HL-60 (cell line): ENCODE measurements around the gene MYO15A.

ENCODE experiments used
- DNase-seq, 2 experiments: peaks; one replicate each; pipeline ENCODE4 v3.0.0-alpha.2; 2010 to 2020; ENCODE audit warnings: low read depth in 1 of 2, low spot score in 1 of 2
- H3K27ac ChIP-seq: fragments of 250-450 bp; sonication (Bioruptor Pico); replicated peaks from 2 replicates; pipeline ENCODE4 v1.5.1; 2020; ENCODE audit warnings: mild to moderate bottlenecking, moderate library complexity
- H3K27me3 ChIP-seq: fragments of 250-450 bp; sonication (Bioruptor Pico); 2 replicates; pipeline ENCODE4 v1.5.1; 2021; ENCODE audit warnings: mild to moderate bottlenecking, moderate library complexity; ENCODE audit not compliant: insufficient read depth, poor library complexity, severe bottlenecking
- H3K4me3 ChIP-seq: replicated peaks from 2 replicates; pipeline ENCODE4 v1.5.1; 2011; ENCODE audit warnings: mild to moderate bottlenecking, control low read depth, low read length; ENCODE audit not compliant: insufficient read depth
- GABPA ChIP-seq: IDR thresholded peaks from 2 replicates; pipeline ENCODE4 v1.6.1; 2012; ENCODE audit warnings: low read depth
- POLR2AphosphoS5 ChIP-seq: IDR thresholded peaks from 2 replicates; pipeline ENCODE4 v1.6.1; 2012; ENCODE audit warnings: low read depth
- SPI1 ChIP-seq: IDR thresholded peaks from 2 replicates; pipeline ENCODE4 v1.6.1; 2012; ENCODE audit warnings: low read depth, mild to moderate bottlenecking, borderline replicate concordance
- TF ChIP-seq, protein P1 (sequence below): IDR thresholded peaks from 2 replicates; pipeline ENCODE4 v1.6.1; 2012; ENCODE audit warnings: low read depth; ENCODE audit not compliant: insufficient replicate concordance
- TF ChIP-seq, protein P2 (sequence below): IDR thresholded peaks from one replicate; pipeline ENCODE4 v1.5.1; 2011; ENCODE audit warnings: low read length, control low read depth, inconsistent platforms; ENCODE audit not compliant: insufficient read depth

MYO15A gene

DNA sequence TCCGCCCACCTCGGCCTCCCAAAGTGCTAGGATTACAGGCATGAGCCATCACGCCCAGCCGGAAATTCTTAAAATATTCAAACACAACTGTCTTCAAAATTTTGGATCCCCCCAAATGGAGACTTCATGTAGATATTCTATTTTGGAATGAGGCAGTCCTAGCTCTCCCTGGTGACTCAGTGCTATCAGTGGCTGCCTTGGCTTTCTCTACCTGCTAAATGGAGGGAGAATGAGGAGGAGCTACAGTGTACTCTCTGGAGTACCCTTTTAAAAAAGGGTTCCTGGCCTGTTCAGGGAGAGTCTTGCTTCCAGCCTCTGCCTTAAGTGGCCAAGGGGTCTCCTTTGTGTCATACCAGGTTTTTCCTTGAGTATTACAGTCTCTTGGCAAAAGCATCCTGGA, 85.8 kb downstream of the MYO15A start:
- Histone ChIP-seq H3K27me3 (no peaks in the 10 kb centered on the region), H3K4me3 (no peak overlapping the region), H3K27ac (no peak overlapping the region)
- DNase-seq = no peak
- no peak for TF ChIP-seq GABPA
- TF ChIP-seq POLR2AphosphoS5 = no peak

DNA sequence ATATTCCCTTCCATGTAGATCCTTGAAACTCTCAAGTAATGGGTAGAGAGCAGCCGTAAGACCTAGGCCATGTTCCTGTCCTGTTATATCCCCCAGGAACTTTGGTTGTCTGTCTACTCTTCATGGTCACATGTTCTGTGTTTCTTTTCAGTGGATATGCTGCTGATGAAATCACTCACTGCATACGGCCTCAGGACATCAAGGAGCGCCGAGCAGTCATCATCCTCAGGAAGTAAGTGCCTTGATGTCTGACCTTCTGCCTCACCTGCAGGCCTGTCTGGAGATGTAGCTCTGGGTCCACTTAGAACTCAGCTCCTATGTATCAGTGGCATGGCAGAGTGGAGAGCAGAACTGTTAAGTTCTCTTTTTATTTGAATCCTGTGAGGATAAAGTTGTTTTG, 86.2 kb downstream of the MYO15A start:
- no peak overlapping the region for H3K27ac ChIP-seq
- H3K4me3 ChIP-seq = no peak overlapping the region
- no peak for DNase-seq
- TF ChIP-seq GABPA = no peak
- TF ChIP-seq SPI1 = no peak
- TF ChIP-seq, protein P1, sequence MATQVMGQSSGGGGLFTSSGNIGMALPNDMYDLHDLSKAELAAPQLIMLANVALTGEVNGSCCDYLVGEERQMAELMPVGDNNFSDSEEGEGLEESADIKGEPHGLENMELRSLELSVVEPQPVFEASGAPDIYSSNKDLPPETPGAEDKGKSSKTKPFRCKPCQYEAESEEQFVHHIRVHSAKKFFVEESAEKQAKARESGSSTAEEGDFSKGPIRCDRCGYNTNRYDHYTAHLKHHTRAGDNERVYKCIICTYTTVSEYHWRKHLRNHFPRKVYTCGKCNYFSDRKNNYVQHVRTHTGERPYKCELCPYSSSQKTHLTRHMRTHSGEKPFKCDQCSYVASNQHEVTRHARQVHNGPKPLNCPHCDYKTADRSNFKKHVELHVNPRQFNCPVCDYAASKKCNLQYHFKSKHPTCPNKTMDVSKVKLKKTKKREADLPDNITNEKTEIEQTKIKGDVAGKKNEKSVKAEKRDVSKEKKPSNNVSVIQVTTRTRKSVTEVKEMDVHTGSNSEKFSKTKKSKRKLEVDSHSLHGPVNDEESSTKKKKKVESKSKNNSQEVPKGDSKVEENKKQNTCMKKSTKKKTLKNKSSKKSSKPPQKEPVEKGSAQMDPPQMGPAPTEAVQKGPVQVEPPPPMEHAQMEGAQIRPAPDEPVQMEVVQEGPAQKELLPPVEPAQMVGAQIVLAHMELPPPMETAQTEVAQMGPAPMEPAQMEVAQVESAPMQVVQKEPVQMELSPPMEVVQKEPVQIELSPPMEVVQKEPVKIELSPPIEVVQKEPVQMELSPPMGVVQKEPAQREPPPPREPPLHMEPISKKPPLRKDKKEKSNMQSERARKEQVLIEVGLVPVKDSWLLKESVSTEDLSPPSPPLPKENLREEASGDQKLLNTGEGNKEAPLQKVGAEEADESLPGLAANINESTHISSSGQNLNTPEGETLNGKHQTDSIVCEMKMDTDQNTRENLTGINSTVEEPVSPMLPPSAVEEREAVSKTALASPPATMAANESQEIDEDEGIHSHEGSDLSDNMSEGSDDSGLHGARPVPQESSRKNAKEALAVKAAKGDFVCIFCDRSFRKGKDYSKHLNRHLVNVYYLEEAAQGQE = no peak
- TF ChIP-seq, protein P2, sequence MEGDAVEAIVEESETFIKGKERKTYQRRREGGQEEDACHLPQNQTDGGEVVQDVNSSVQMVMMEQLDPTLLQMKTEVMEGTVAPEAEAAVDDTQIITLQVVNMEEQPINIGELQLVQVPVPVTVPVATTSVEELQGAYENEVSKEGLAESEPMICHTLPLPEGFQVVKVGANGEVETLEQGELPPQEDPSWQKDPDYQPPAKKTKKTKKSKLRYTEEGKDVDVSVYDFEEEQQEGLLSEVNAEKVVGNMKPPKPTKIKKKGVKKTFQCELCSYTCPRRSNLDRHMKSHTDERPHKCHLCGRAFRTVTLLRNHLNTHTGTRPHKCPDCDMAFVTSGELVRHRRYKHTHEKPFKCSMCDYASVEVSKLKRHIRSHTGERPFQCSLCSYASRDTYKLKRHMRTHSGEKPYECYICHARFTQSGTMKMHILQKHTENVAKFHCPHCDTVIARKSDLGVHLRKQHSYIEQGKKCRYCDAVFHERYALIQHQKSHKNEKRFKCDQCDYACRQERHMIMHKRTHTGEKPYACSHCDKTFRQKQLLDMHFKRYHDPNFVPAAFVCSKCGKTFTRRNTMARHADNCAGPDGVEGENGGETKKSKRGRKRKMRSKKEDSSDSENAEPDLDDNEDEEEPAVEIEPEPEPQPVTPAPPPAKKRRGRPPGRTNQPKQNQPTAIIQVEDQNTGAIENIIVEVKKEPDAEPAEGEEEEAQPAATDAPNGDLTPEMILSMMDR = no peak
- TF ChIP-seq POLR2AphosphoS5 = no peak
- no peaks in the 10 kb centered on the region for H3K27me3 ChIP-seq

DNA sequence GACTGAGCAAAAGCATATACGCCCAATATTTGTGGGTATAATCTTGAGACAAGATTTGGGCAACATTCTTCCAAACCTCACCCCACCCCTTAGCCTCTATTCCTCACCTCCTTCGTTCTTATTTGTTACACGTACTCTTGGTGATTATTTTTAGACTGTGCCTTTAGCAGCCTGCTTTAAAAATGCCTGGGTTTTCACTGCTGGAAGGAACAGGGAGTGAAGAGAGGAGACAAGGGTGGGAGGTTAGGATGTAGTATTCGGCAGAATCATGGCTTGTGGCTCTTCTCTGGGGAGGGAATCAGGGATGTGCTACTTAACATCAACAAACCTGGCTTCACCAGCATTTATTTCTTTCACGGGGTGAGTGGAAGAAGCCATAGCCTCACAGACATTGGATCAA, 86.7 kb downstream of the MYO15A start:
- no peak for DNase-seq
- TF ChIP-seq POLR2AphosphoS5 = no peak
- TF ChIP-seq, protein P1 = no peak
- TF ChIP-seq, protein P2 = no peak
- no peak for TF ChIP-seq GABPA
- TF ChIP-seq SPI1 = no peak
- Histone ChIP-seq H3K4me3 (no peak overlapping the region), H3K27ac (no peak overlapping the region), H3K27me3 (no peaks in the 10 kb centered on the region)

DNA sequence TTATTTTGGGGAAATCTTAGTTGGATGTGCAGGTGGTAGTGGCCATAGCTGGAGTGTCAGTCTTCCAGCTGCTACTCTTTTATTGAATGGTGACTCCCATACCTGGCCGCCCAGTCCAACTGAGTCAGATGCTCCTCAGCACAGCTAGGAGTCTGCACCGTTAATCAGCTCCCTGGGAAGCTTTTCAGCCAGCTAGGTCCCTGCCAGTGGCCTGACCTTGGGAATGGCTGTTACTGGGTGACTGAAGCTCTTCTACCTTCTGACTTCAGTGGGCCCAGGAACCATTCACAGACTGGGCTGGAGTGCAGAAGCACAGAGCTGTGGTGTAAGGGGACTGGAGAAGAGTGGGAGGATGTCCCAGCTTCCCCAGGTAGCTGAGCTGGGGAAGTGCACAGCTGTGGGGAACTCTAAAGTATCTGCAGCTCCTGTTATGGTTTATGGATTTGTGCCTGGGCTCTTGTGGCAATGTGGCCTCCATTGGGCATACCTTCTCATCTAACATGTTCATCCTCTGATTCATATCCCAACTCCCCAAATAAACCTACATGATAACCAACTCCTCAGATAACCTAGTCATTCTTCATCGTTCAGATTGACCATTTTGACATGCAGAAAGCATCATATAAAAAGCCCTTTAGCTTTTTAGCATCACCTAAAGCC, 89.1 kb downstream of the MYO15A start:
- no peak overlapping the region for H3K4me3 ChIP-seq
- H3K27ac ChIP-seq = no peak overlapping the region
- TF ChIP-seq GABPA (no peak), POLR2AphosphoS5 (no peak), SPI1 (no peak)
- TF ChIP-seq, protein P2 = no peak
- TF ChIP-seq, protein P1 = no peak
- no peak for DNase-seq
- H3K27me3 ChIP-seq = no peaks in the 10 kb centered on the region
